Stimulated activated naive CD8-positive, alpha-beta T cell treated with anti-CD3 and anti-CD28 coated beads, Interleukin-15, Interleukin-2, amounts not matched to agents 100 ng/mL and 50 ng/mL, for 24 hours (primary cell): ENCODE results near the gene ARHGEF10L.

Experiments used
- H3K27ac Mint-ChIP-seq: one replicate; pipeline ENCODE4 v1.8.0; 2021; ENCODE audit warnings: mild to moderate bottlenecking, mixed read lengths
- H3K27me3 Mint-ChIP-seq: one replicate; pipeline ENCODE4 v1.8.0; 2021; ENCODE audit warnings: mixed read lengths
- H3K36me3 Mint-ChIP-seq: one replicate; pipeline ENCODE4 v1.8.0; 2021; ENCODE audit warnings: low read depth, mixed read lengths
- H3K4me1 Mint-ChIP-seq: one replicate; pipeline ENCODE4 v1.8.0; 2021; ENCODE audit warnings: low read depth, mixed read lengths
- H3K4me3 Mint-ChIP-seq: one replicate; pipeline ENCODE4 v1.8.0; 2021; ENCODE audit warnings: mild to moderate bottlenecking, mixed read lengths
- H3K9me3 Mint-ChIP-seq: one replicate; pipeline ENCODE4 v1.8.0; 2021; ENCODE audit warnings: mixed read lengths

Gene ARHGEF10L

DNA sequence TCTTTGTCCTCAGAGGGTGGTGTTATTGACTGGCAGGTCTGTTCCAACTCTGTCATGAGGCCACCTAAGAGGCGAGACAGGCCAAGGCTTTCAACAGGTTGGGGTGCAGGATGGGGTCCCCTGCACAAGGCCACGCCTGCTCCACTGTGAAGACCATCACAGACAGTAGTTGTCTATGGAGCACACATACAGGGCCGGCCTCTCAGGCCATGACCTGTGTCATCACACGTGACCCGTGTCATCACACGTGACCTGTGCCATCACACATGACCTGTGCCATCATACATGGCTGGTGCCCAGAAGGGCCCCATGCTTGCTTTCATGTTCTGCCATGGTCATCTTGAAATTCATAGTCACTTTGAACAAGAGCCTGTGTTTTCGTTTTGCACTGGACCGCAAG, 91.9 kb downstream of the ARHGEF10L start:
- Mint-ChIP-seq H3K27ac (no peak overlapping the region), H3K4me1 (no peaks in the 10 kb centered on the region), H3K9me3 (no peaks in the 10 kb centered on the region), H3K36me3 (no peaks in the 10 kb centered on the region), H3K27me3 (no peaks in the 10 kb centered on the region), H3K4me3 (no peak overlapping the region)

DNA sequence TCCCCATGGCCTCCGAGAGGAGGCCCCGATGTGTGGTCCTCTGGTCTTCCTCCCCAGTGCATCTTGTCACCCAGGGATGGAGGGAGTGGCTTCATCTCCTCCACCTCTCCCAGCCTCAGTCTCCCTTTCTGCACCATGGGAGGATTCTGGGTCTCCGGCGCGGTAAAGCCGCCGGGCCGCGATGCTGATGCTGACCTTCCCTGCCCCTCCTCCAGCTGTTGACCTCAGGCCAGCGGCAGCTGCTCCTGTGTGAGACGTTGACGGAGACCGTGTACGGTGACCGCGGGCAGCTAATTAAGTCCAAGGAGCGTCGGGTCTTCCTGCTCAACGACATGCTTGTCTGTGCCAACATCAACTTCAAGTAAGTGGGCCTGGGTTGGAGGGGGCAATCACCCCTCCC, 92.6 kb downstream of the ARHGEF10L start:
- Mint-ChIP-seq H3K27me3 (no peaks in the 10 kb centered on the region), H3K4me1 (no peaks in the 10 kb centered on the region)

GRCh38 chr1:17632541-17633184, 93.2 kb downstream of the ARHGEF10L start:
- no peak overlapping the region for H3K27ac Mint-ChIP-seq
- H3K4me3 Mint-ChIP-seq = no peak overlapping the region
- no peaks in the 10 kb centered on the region for H3K4me1 Mint-ChIP-seq
- H3K9me3 Mint-ChIP-seq = no peaks in the 10 kb centered on the region
- no peaks in the 10 kb centered on the region for H3K36me3 Mint-ChIP-seq
- no peaks in the 10 kb centered on the region for H3K27me3 Mint-ChIP-seq

More for the DNA sequence above, 92.6 kb downstream of the ARHGEF10L start:
- no peak overlapping the region for H3K27ac Mint-ChIP-seq
- H3K36me3 Mint-ChIP-seq = no peaks in the 10 kb centered on the region
- H3K4me3 Mint-ChIP-seq = no peak overlapping the region
- no peaks in the 10 kb centered on the region for H3K9me3 Mint-ChIP-seq

DNA sequence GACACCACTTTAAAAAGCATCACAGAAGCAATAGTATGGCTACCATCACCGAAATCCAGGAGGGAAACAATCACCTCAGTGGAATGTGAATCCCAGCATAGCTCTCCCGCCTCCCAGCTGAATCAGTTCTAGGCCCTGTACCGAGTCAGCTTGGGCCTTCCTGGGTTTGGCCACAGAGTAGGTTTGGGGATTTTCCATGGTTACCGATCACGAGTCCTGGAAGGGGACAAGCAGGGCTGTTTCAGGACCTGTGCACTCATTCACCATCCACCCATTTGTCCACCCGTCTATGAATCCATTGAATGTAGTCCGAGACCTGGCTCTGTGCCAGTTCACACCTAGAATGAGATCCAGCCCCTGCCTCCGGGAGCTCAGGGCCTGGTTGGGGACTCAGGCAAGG, 94.2 kb downstream of the ARHGEF10L start:
- Mint-ChIP-seq H3K27ac (no peak overlapping the region), H3K4me3 (no peak overlapping the region), H3K27me3 (no peaks in the 10 kb centered on the region), H3K4me1 (no peaks in the 10 kb centered on the region), H3K36me3 (no peaks in the 10 kb centered on the region), H3K9me3 (no peaks in the 10 kb centered on the region)

- Mint-ChIP-seq H3K36me3 (no peaks in the 10 kb centered on the region), H3K4me3 (no peak overlapping the region), H3K9me3 (no peaks in the 10 kb centered on the region), H3K4me1 (no peaks in the 10 kb centered on the region), H3K27me3 (no peaks in the 10 kb centered on the region), H3K27ac (no peak overlapping the region)
These were observed 95.8 kb downstream of the ARHGEF10L start for GRCh38 chr1:17635276-17635675.

- Mint-ChIP-seq H3K4me1 (no peaks in the 10 kb centered on the region), H3K27me3 (no peaks in the 10 kb centered on the region), H3K4me3 (no peak overlapping the region), H3K27ac (no peak overlapping the region), H3K9me3 (no peaks in the 10 kb centered on the region), H3K36me3 (no peaks in the 10 kb centered on the region)
These were observed 96.3 kb downstream of the ARHGEF10L start for GRCh38 chr1:17635811-17636210.

DNA sequence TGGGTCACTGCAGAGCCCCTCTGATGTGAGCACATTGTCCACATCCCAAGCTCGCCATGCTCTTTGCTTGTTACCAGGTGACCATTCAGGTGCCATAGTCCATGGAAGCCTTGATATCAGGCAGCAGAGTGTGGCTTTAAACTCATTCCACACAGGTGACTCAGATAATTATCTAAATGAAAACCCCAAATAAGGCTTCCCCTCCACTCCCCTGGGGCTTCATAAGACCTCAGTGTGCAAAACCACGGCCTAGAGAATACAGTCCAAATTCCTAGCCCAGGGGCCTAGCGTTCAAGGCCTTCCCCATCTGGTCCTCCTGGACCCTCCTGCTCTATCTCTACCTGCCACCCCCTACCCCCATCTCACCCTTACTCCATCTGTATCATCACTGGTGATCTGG, 97.1 kb downstream of the ARHGEF10L start:
- no peaks in the 10 kb centered on the region for H3K4me1 Mint-ChIP-seq
- no peaks in the 10 kb centered on the region for H3K36me3 Mint-ChIP-seq
- H3K27ac Mint-ChIP-seq = no peak overlapping the region
- H3K9me3 Mint-ChIP-seq = no peaks in the 10 kb centered on the region
- H3K4me3 Mint-ChIP-seq = no peak overlapping the region
- H3K27me3 Mint-ChIP-seq = no peaks in the 10 kb centered on the region

DNA sequence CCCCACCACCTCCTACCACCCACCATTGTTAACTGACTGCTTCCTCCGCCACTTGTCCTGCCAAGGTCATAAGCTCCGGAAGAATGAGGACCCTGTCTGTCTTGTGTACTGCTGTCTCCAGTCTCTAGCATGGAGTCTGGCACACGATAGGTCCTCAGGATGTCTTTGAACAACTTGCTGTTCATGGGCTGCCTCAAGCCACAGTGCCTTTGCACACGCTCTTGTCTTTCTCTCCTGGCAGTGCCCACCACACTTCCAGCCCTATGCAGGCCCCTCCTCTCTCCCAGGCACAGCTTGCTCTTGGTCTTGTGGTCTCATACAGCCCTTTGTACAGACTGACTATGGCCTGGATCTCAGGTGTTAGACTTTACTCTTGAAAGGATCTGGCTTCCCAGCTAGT, 97.6 kb downstream of the ARHGEF10L start:
- Mint-ChIP-seq H3K27ac (no peak overlapping the region), H3K36me3 (no peaks in the 10 kb centered on the region), H3K27me3 (no peaks in the 10 kb centered on the region), H3K4me3 (no peak overlapping the region), H3K9me3 (no peaks in the 10 kb centered on the region), H3K4me1 (no peaks in the 10 kb centered on the region)

GRCh38 chr1:17639703-17640340, 100.3 kb downstream of the ARHGEF10L start:
- H3K36me3 Mint-ChIP-seq = no peaks in the 10 kb centered on the region
- no peak overlapping the region for H3K27ac Mint-ChIP-seq
- no peak overlapping the region for H3K4me3 Mint-ChIP-seq
- no peaks in the 10 kb centered on the region for H3K4me1 Mint-ChIP-seq
- no peaks in the 10 kb centered on the region for H3K27me3 Mint-ChIP-seq
- H3K9me3 Mint-ChIP-seq = no peaks in the 10 kb centered on the region

DNA sequence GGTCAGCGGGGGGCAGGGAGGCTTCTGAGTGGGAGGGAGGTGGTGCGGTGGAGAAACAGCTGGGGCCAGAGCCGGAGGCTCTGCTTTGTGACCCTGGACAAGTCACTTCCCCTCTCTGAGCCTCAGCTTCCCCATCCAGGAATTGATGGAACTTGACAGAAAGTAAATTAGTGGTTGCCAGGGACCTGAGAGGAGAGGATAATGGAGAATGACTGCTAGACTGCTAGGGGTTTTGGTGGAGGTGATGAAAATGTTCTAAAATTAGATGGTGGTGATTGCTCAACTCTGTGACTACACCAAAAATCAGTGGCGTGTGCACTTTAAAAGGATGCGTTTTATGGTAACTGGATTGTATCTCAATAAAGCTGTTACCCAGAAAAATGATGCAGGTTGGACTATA, 100.9 kb downstream of the ARHGEF10L start:
- H3K27me3 Mint-ChIP-seq = no peaks in the 10 kb centered on the region
- H3K9me3 Mint-ChIP-seq = no peaks in the 10 kb centered on the region
- H3K27ac Mint-ChIP-seq = no peak overlapping the region
- H3K4me1 Mint-ChIP-seq = no peaks in the 10 kb centered on the region
- H3K36me3 Mint-ChIP-seq = no peaks in the 10 kb centered on the region
- no peak overlapping the region for H3K4me3 Mint-ChIP-seq

DNA sequence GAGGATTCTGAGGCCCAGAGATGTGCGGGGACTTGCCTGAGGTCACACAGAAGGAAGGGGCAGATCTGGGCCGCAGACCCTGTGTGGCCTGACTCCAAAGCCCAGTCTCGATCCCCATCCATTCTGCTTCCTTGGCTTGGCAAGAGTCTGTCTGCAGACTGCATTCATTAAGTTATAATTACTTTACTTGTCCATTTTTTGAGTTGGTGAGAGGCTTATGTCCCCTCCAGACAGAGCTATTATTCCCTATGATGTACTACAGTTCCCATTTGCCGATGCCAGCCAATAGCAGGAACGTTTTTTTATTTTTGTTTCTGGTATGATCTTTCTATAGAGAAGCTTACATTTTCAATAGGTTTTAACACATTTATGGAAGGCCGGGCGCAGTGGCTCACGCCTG, 101.5 kb downstream of the ARHGEF10L start:
- Mint-ChIP-seq H3K27ac (no peak overlapping the region), H3K4me3 (no peak overlapping the region), H3K9me3 (no peaks in the 10 kb centered on the region), H3K27me3 (no peaks in the 10 kb centered on the region), H3K4me1 (no peaks in the 10 kb centered on the region), H3K36me3 (no peaks in the 10 kb centered on the region)

DNA sequence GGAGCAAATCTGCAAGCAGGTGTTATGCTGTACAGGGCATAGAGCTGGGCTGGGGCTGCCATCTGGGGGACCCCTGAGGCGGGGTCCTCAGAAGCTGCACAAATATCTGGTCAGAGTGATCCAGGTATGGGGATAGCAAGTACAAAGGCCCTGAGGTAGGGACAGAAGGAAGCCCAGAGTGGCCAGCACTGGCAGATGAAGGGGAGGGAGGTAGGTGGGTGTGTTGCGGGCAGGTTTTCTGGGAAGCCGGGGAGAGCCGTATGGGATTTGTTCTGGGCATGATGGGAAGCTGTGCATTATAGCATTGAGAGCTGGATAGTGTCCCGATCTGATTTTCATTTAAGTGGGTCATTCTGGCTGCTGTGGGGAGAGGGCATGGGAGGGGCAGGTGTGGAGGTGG, 102.7 kb downstream of the ARHGEF10L start:
- Mint-ChIP-seq H3K27me3 (no peaks in the 10 kb centered on the region), H3K4me3 (no peak overlapping the region), H3K9me3 (no peaks in the 10 kb centered on the region), H3K36me3 (no peaks in the 10 kb centered on the region), H3K4me1 (no peaks in the 10 kb centered on the region), H3K27ac (no peak overlapping the region)

DNA sequence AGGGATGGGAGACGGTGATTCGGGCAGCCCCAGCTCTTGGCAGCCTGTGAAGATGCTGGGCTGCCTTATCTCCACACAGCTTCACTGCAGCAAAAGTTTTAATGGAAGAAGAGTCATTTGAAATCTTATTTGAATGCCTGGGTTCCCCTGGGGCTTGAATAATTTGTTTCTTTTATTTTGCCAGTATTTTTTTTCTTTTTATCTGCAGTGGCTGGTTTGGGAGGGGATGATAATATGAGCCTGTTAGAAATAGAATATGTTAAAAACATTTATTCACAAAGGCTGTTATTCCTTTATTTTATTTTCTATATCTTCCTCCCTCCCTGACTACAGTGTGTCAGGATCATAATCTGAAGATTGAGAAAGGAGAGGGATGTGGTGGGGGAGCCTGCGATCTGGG, 103.4 kb downstream of the ARHGEF10L start:
- no peaks in the 10 kb centered on the region for H3K9me3 Mint-ChIP-seq
- H3K4me1 Mint-ChIP-seq = no peaks in the 10 kb centered on the region
- no peak overlapping the region for H3K27ac Mint-ChIP-seq
- no peaks in the 10 kb centered on the region for H3K27me3 Mint-ChIP-seq
- no peaks in the 10 kb centered on the region for H3K36me3 Mint-ChIP-seq
- H3K4me3 Mint-ChIP-seq = no peak overlapping the region

- Mint-ChIP-seq H3K27me3 (no peaks in the 10 kb centered on the region), H3K27ac (no peak overlapping the region), H3K9me3 (no peaks in the 10 kb centered on the region), H3K4me1 (no peaks in the 10 kb centered on the region), H3K36me3 (no peaks in the 10 kb centered on the region), H3K4me3 (no peak overlapping the region)
These were observed 104.6 kb downstream of the ARHGEF10L start for GRCh38 chr1:17643861-17644703.

GRCh38 chr1:17645068-17645911, 105.8 kb downstream of the ARHGEF10L start:
- no peak overlapping the region for H3K27ac Mint-ChIP-seq
- H3K36me3 Mint-ChIP-seq = no peaks in the 10 kb centered on the region
- no peaks in the 10 kb centered on the region for H3K27me3 Mint-ChIP-seq
- no peaks in the 10 kb centered on the region for H3K4me1 Mint-ChIP-seq
- H3K9me3 Mint-ChIP-seq = no peaks in the 10 kb centered on the region
- no peak overlapping the region for H3K4me3 Mint-ChIP-seq
